Thymus (tissue), 11 donors: Measurements from ENCODE around the gene KCNB1. TPM values are rescaled to one million over a fixed set of nuclear protein-coding genes. Genes with fewer than 3 reads are reported as not detected.

Experiments
- DNase-seq, 9 donors: peaks; one replicate each; pipeline ENCODE4 v3.0.0-alpha.2; 2013; ENCODE audit warnings: low spot score in 9 of 9, low read depth in 6 of 9, missing footprints in 1 of 9
- H3K27ac ChIP-seq, 2 donors: one replicate each; pipeline ENCODE4 v1.5.1; 2013; ENCODE audit warnings: control low read depth in 1 of 2, low read depth in 1 of 2, low read length in 1 of 2, mild to moderate bottlenecking in 1 of 2, moderate library complexity in 1 of 2
- H3K27me3 ChIP-seq, 2 donors: one replicate each; pipeline ENCODE4 v1.5.1; 2013; ENCODE audit warnings: low read length in 1 of 2; ENCODE audit not compliant: control insufficient read depth in 2 of 2, insufficient read depth in 1 of 2
- H3K36me3 ChIP-seq, 2 donors: one replicate each; pipeline ENCODE4 v1.5.1; 2013; ENCODE audit warnings: low read length in 1 of 2, mild to moderate bottlenecking in 1 of 2, moderate library complexity in 1 of 2; ENCODE audit not compliant: control insufficient read depth in 2 of 2, insufficient read depth in 2 of 2
- H3K4me1 ChIP-seq, 2 donors: one replicate each; pipeline ENCODE4 v1.5.1; 2013; ENCODE audit warnings: low read length in 2 of 2; ENCODE audit not compliant: control insufficient read depth in 2 of 2, insufficient read depth in 2 of 2
- H3K4me3 ChIP-seq, 2 donors: one replicate each; pipeline ENCODE4 v1.5.1; 2013; ENCODE audit warnings: low read length in 2 of 2, control low read depth in 1 of 2, mild to moderate bottlenecking in 1 of 2
- H3K9me3 ChIP-seq, 2 donors: one replicate each; pipeline ENCODE4 v1.5.1; 2013; ENCODE audit warnings: low read length in 1 of 2, mild to moderate bottlenecking in 1 of 2; ENCODE audit not compliant: control insufficient read depth in 2 of 2, insufficient read depth in 1 of 2
- WGBS: extraction: QIAGEN DNeasy Blood & Tissue Kit; methylation state at CpG from one replicate; pipeline ENCODE4 v1.1.7; 2013; 5-methylcytosine and 5-hydroxymethylcytosine counted together
- polyA plus RNA-seq: library from polyadenylated mRNA; stranded (reverse); fragments of 200-250 nt; gene quantifications from one replicate; pipeline ENCODE4 v1.2.3, GENCODE V29; 2013
- total RNA-seq: library from RNA; stranded (reverse); fragments of 120-200 nt; gene quantifications from one replicate; pipeline ENCODE4 v1.2.4, GENCODE V29; 2013
- donor health status: healthy.

The KCNB1 gene
- total and polyA plus RNA-seq, 2 donors: 0.09 to 0.55 TPM

DNA sequence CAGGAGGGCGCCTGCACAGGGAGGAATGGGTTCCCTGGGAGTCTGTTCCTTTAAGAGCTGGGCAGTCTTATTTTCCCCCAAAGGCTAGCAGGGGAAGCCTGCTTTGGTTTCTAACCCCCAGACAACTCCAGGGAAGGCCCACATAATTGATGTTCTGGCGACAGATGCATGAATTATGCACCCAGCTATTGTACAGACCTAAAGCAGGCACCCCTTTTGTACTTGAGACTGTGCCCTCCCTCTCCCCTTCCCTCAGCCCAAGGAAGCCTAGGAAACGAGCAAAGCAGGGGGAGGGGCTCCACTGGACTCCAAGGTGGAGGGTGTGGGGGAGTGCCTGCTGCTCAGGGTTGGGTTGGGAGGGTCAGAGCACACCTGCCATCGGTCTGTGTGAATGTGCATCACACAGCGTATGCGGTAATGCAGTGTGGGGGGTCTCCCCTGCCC, 102.1 kb downstream of the KCNB1 start:
- Histone ChIP-seq H3K36me3 (no peaks in the 10 kb centered on the region), H3K27me3 (peaks cover 0 to 2% of the 10 kb centered on the region in 2 donors), H3K4me3 (no peak overlapping the region), H3K9me3 (no peaks in the 10 kb centered on the region), H3K4me1 (no peaks in the 10 kb centered on the region), H3K27ac (no peak overlapping the region)
- 31% methylated on average over 6 of the region's 6 CpGs for WGBS
- DNase-seq: no peak

DNA sequence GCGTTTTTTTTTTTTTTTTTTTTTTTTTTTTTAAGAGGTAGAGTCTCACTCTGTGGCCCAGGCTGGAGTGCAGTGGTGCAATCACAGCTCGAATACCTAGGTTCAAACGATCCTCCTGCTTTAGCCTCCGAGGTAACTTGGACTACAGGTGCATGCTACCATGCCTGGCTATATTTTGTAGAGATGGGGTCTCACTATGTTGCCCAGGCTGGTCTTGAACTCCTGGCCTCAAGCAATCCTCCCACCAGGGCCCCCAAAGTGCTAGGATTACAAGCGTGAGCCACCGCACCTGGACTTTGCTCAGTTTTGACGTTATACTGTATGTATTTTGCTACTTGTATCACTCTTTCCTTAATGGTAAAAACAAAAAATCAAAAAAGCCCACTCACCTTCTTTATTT, 103.1 kb downstream of the KCNB1 start:
- H3K36me3 ChIP-seq: no peaks in the 10 kb centered on the region
- H3K9me3 ChIP-seq: no peaks in the 10 kb centered on the region
- H3K4me3 ChIP-seq: no peak overlapping the region
- H3K27ac ChIP-seq: no peak overlapping the region
- H3K4me1 ChIP-seq: no peaks in the 10 kb centered on the region
- H3K27me3 ChIP-seq: peaks cover 0 to 2% of the 10 kb centered on the region in 2 donors
- DNase-seq: no peak
- 87% methylated on average over 7 of the region's 7 CpGs for WGBS

- no peaks in the 10 kb centered on the region for H3K9me3 ChIP-seq
- no peak for DNase-seq
- no peak overlapping the region for H3K4me3 ChIP-seq
- 87% methylated on average over 4 of the region's 4 CpGs for WGBS
- no peaks in the 10 kb centered on the region for H3K36me3 ChIP-seq
- H3K4me1 ChIP-seq: no peaks in the 10 kb centered on the region
- H3K27me3 ChIP-seq: peaks cover 0 to 2% of the 10 kb centered on the region in 2 donors
- H3K27ac ChIP-seq: no peak overlapping the region
These were observed 105.1 kb downstream of the KCNB1 start for GRCh38 chr20:49377326-49377725.

DNA sequence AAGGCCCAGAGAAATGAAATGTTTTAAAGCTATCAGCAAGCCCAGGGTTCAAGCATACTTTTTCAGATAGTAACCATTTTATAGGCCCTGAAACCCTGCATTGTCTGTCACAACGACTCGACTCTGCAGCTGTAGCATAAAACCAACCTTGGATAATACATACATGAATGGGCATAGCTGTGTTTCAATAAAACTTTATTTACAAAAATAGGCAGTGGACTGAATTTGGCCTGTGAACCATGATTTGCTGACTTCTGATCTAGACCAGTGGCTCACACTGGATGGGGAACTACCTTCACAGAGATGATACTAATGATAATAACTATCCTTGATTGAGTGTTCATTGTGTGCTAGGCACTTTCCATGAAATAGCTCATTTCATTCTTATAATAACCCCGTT, 107.3 kb downstream of the KCNB1 start:
- no peaks in the 10 kb centered on the region for H3K9me3 ChIP-seq
- H3K27ac ChIP-seq: no peak overlapping the region
- WGBS: 91% methylated on average over 3 of the region's 3 CpGs
- no peak for DNase-seq
- peaks cover 0 to 2% of the 10 kb centered on the region in 2 donors for H3K27me3 ChIP-seq
- H3K36me3 ChIP-seq: no peaks in the 10 kb centered on the region
- H3K4me1 ChIP-seq: no peaks in the 10 kb centered on the region
- H3K4me3 ChIP-seq: no peak overlapping the region

DNA sequence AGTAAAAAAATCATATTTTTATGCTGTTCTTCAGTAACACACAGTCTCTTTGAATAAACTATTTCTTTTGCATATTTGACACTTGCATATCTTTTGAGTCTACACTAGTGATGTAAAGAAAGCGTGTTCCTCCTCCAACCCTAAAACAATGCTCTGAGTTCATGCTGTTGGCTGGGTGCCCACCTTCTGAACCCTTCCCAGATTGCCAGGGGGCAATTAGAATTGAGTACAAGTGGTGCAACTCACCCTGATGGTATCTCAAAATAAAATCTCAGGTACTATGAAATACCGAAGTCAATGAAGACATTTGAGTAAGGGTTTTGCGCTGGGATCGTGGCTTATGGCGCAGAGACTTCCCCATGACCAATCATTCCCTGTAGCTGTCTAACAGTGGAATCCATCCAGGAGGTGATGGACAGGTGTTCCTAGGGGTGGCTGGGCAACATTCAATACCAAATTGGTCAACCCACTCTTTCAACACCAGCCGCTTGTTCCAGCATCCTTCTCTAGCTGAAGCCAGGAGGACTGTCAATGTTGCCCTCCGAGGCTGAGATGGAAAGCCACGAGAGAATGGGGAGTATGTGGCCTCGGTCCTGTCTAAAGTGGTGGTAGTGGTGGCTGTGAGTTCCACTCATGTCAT, 110.3 kb downstream of the KCNB1 start:
- Histone ChIP-seq H3K9me3 (no peaks in the 10 kb centered on the region), H3K27ac (no peak overlapping the region), H3K36me3 (no peaks in the 10 kb centered on the region), H3K4me3 (no peak overlapping the region), H3K27me3 (peaks cover 0 to 1% of the 10 kb centered on the region in 2 donors), H3K4me1 (no peaks in the 10 kb centered on the region)
- 96% methylated on average over 9 of the region's 9 CpGs for WGBS
- DNase-seq: no peak

DNA sequence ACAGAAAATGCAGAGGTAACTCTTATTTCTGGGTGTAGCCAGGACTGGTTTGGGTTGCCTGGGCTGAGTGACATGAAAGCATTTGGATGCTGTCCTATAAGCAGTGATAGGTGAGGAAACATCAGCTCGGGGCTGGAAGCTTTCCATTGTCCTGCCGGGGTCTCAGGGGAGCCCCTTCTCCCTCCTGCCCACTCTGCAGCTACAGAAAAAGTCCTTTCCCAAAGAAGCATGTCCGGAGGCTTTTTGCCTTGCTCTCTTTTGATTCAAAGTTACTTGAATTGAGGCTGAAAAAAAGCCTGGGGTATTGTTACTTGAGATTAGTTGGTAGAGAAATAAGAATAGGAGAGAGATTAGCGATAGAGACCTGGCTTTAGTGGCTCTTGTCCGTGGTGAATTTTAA, 113.9 kb downstream of the KCNB1 start:
- H3K4me3 ChIP-seq: no peak overlapping the region
- H3K36me3 ChIP-seq: no peaks in the 10 kb centered on the region
- no peak for DNase-seq
- H3K27ac ChIP-seq: no peak overlapping the region
- H3K9me3 ChIP-seq: no peaks in the 10 kb centered on the region
- H3K27me3 ChIP-seq: peaks cover 0 to 2% of the 10 kb centered on the region in 2 donors
- WGBS: 69% methylated on average over 5 of the region's 5 CpGs
- no peaks in the 10 kb centered on the region for H3K4me1 ChIP-seq

DNA sequence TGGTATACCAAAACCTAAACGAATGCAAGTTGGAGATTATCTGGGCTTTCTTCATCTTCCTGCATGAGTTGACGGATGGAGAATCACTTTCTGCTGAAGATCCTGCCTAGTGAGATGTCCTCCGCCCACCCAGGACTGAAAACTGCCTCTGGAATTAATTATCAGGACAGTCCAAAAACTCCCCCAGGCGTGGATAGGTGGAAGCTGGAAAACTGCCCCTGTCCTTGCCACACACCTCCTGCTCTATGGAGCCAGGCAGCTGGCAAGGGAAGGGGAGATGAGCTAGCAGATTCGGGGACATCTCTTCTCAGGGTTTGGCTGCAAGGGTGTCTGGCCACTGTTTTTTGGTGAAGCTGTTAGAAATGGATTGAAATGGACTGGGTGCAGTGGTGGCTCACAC, 115.4 kb downstream of the KCNB1 start:
- Histone ChIP-seq H3K27ac (no peak overlapping the region), H3K27me3 (peaks cover 0 to 2% of the 10 kb centered on the region in 2 donors), H3K4me3 (no peak overlapping the region), H3K36me3 (no peaks in the 10 kb centered on the region), H3K4me1 (no peaks in the 10 kb centered on the region), H3K9me3 (no peaks in the 10 kb centered on the region)
- WGBS: 80% methylated on average over 5 of the region's 5 CpGs
- DNase-seq: no peak

GRCh38 chr20:49366687-49367086, 115.8 kb downstream of the KCNB1 start:
- Histone ChIP-seq H3K27ac (no peak overlapping the region), H3K27me3 (peaks cover 0 to 2% of the 10 kb centered on the region in 2 donors), H3K9me3 (no peaks in the 10 kb centered on the region), H3K4me3 (no peak overlapping the region), H3K4me1 (no peaks in the 10 kb centered on the region), H3K36me3 (no peaks in the 10 kb centered on the region)
- whole genome bisulfite sequencing: 86% methylated on average over 1 of the region's 1 CpG
- no peak for DNase-seq

- no peaks in the 10 kb centered on the region for H3K9me3 ChIP-seq
- 90% methylated on average over 4 of the region's 4 CpGs for WGBS
- no peak overlapping the region for H3K27ac ChIP-seq
- H3K27me3 ChIP-seq: no peaks in the 10 kb centered on the region
- H3K4me3 ChIP-seq: no peak overlapping the region
- DNase-seq: no peak
- H3K4me1 ChIP-seq: no peaks in the 10 kb centered on the region
- H3K36me3 ChIP-seq: no peaks in the 10 kb centered on the region
These were observed 120.4 kb downstream of the KCNB1 start for GRCh38 chr20:49361862-49362660.
